OCI-LY1 (cell line): ENCODE measurements around the gene SMYD1.

Experiments used
- H2AFZ ChIP-seq: fragments of 200-600 bp; sonication (generic), shearing (Covaris generic); 2 replicates; pipeline ENCODE4 v1.6.0; 2014; ENCODE audit warnings: antibody characterized with exemption, mild to moderate bottlenecking, low read length
- H3F3A ChIP-seq: fragments of 200-600 bp; sonication (generic), shearing (Covaris generic); 2 replicates; pipeline ENCODE4 v1.6.0; 2014; ENCODE audit warnings: mild to moderate bottlenecking, antibody characterized with exemption, low read length, moderate library complexity; ENCODE audit not compliant: insufficient read depth
- H3K27ac ChIP-seq: fragments of 200-600 bp; sonication (generic); 2 replicates; pipeline ENCODE4 v1.5.1; 2014; ENCODE audit warnings: low read length, mixed run types, mild to moderate bottlenecking, low read depth; ENCODE audit not compliant: poor library complexity, severe bottlenecking
- H3K27me3 ChIP-seq: fragments of 200-600 bp; sonication (generic); 2 replicates; pipeline ENCODE4 v1.6.0; 2014; ENCODE audit warnings: antibody characterized with exemption, mild to moderate bottlenecking, low read length, moderate library complexity; ENCODE audit not compliant: insufficient read depth
- H3K36me3 ChIP-seq: fragments of 200-600 bp; sonication (generic); 2 replicates; pipeline ENCODE4 v1.6.1; 2014; ENCODE audit warnings: mild to moderate bottlenecking, antibody characterized with exemption, low read length, moderate library complexity, mixed read lengths; ENCODE audit not compliant: insufficient read depth
- H3K4me1 ChIP-seq: fragments of 200-600 bp; sonication (generic); 2 replicates; pipeline ENCODE4 v1.5.1; 2014; ENCODE audit warnings: mild to moderate bottlenecking, low read length, moderate library complexity; ENCODE audit not compliant: insufficient read depth, severe bottlenecking
- H3K4me2 ChIP-seq: fragments of 200-600 bp; sonication (generic), shearing (Covaris generic); 2 replicates; pipeline ENCODE4 v1.6.1; 2014; ENCODE audit warnings: low read length
- H3K4me3 ChIP-seq: fragments of 200-600 bp; sonication (generic); 2 replicates; pipeline ENCODE4 v1.5.1; 2014; ENCODE audit warnings: low read length, low read depth, mild to moderate bottlenecking, mixed read lengths; ENCODE audit not compliant: poor library complexity, severe bottlenecking
- H3K79me2 ChIP-seq: fragments of 200-600 bp; shearing (Covaris generic); 2 replicates; pipeline ENCODE4 v1.6.1; 2016; ENCODE audit warnings: mixed run types, low read length, mixed read lengths; ENCODE audit not compliant: insufficient read depth
- H3K9ac ChIP-seq: fragments of 200-600 bp; sonication (generic), shearing (Covaris generic); 2 replicates; pipeline ENCODE4 v1.6.1; 2014; ENCODE audit warnings: mild to moderate bottlenecking, low read length, mixed read lengths
- H3K9me2 ChIP-seq: fragments of 200-600 bp; sonication (generic), shearing (Covaris generic); 2 replicates; pipeline ENCODE4 v1.6.1; 2014; ENCODE audit warnings: low read depth, mild to moderate bottlenecking, low read length, mixed read lengths
- H3K9me3 ChIP-seq: fragments of 200-600 bp; shearing (Covaris generic); 2 replicates; pipeline ENCODE4 v1.6.1; 2014; ENCODE audit warnings: low read length, mixed read lengths
- H4K20me1 ChIP-seq: fragments of 200-600 bp; sonication (generic), shearing (Covaris generic); 2 replicates; pipeline ENCODE4 v1.6.0; 2016; ENCODE audit warnings: mild to moderate bottlenecking, low read length; ENCODE audit not compliant: insufficient read depth
- CTCF ChIP-seq: fragments of 200-600 bp; sonication (generic), shearing (Covaris generic); IDR thresholded peaks from 2 replicates; pipeline ENCODE4 v1.5.1; 2017; ENCODE audit warnings: mild to moderate bottlenecking, antibody characterized with exemption, low read length, moderate library complexity, mixed read lengths
- EZH2 ChIP-seq: fragments of 200-600 bp; sonication (generic), shearing (Covaris generic); IDR thresholded peaks from 2 replicates; pipeline ENCODE4 v1.8.0; 2017; ENCODE audit warnings: borderline replicate concordance, mixed run types, mild to moderate bottlenecking, antibody characterized with exemption, low read length, moderate library complexity, mixed read lengths

The SMYD1 gene

GRCh38 chr2:88080545-88080944 lies 12.9 kb downstream of the SMYD1 start:
- Histone ChIP-seq H3K4me3 (no peak overlapping the region), H3F3A (no peaks in the 10 kb centered on the region), H3K79me2 (no peaks in the 10 kb centered on the region), H3K9me3 (no peaks in the 10 kb centered on the region), H3K9ac (no peak overlapping the region), H3K27ac (no peak overlapping the region), H3K9me2 (no peaks in the 10 kb centered on the region), H3K4me2 (no peak overlapping the region), H3K27me3 (no peaks in the 10 kb centered on the region), H3K4me1 (no peaks in the 10 kb centered on the region), H2AFZ (no peak overlapping the region), H4K20me1 (no peaks in the 10 kb centered on the region), H3K36me3 (no peaks in the 10 kb centered on the region)
- no peak for TF ChIP-seq CTCF
- TF ChIP-seq EZH2: no peak

GRCh38 chr2:88081924-88082608 lies 14.4 kb downstream of the SMYD1 start:
- H2AFZ ChIP-seq: no peak overlapping the region
- no peaks in the 10 kb centered on the region for H4K20me1 ChIP-seq
- H3K9ac ChIP-seq: no peak overlapping the region
- H3K27ac ChIP-seq: no peak overlapping the region
- H3K4me3 ChIP-seq: no peak overlapping the region
- H3K4me2 ChIP-seq: no peak overlapping the region
- no peaks in the 10 kb centered on the region for H3K27me3 ChIP-seq
- H3F3A ChIP-seq: no peaks in the 10 kb centered on the region
- no peaks in the 10 kb centered on the region for H3K9me3 ChIP-seq
- no peaks in the 10 kb centered on the region for H3K36me3 ChIP-seq
- no peak for TF ChIP-seq CTCF
- no peak for TF ChIP-seq EZH2
- no peaks in the 10 kb centered on the region for H3K9me2 ChIP-seq
- no peaks in the 10 kb centered on the region for H3K79me2 ChIP-seq
- no peaks in the 10 kb centered on the region for H3K4me1 ChIP-seq

- H3K9me3 ChIP-seq: no peaks in the 10 kb centered on the region
- no peaks in the 10 kb centered on the region for H3K79me2 ChIP-seq
- no peak overlapping the region for H3K27ac ChIP-seq
- H3F3A ChIP-seq: no peaks in the 10 kb centered on the region
- no peak overlapping the region for H2AFZ ChIP-seq
- no peaks in the 10 kb centered on the region for H3K9me2 ChIP-seq
- TF ChIP-seq CTCF (no peak), EZH2 (no peak)
- no peak overlapping the region for H3K4me3 ChIP-seq
- H4K20me1 ChIP-seq: no peaks in the 10 kb centered on the region
- no peaks in the 10 kb centered on the region for H3K4me1 ChIP-seq
- no peak overlapping the region for H3K9ac ChIP-seq
- H3K27me3 ChIP-seq: no peaks in the 10 kb centered on the region
- H3K36me3 ChIP-seq: no peaks in the 10 kb centered on the region
- no peak overlapping the region for H3K4me2 ChIP-seq
These were observed 15.2 kb downstream of the SMYD1 start for GRCh38 chr2:88082781-88083180.
